ENCODE results near the gene ZIC4. TPM values are rescaled to one million over a fixed set of nuclear protein-coding genes. Genes with fewer than 3 reads are reported as not detected.

The ZIC4 gene
- polyA plus RNA-seq, 3 donors = not detected

DNA sequence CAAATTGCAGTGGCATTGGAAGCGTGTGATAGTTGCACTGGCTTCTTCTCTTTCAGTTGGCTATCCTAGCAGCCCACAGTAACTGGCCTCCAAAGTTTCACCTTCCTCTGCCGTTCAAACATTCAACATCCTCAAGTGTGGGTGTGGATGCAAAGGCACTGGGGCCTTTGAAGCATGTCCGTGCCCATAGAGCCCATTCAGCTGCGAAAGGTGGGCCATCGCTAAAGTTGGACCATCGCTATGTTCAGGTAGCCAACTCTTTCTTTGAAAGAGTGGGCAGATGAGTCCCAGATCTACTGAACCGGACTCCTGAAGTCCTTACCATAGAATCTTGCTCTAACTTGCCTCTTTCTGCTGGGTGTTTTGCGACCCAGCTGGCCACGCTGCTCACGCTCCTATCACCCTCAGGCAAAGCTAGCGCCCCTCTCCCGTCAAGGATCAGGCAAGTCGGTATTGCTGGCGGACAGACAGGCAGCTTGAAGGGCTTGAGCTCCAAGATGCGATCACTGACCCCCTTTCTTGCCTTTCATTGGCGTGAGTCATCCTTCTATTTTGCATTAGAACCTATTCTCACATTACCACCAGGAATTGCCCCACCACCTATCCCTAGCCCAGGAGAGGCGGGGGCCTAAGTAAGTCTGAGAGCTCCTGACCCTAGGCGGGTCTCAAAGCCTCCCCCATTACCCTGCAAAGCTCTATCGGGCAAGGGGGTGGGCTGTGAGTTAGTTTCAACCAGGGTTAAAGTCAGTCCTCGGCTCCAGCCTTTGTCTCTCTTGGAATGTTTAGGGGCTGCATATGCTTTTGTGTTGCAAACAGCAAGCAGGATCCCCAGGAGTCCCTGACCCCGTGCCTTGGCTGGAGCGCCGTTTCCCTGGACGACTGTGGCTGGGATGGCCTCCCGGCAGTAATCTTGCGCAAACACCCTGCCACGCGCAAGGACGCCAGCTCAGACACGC is 28.7 kb downstream of the ZIC4 start:
- TF ChIP-seq, protein P1, sequence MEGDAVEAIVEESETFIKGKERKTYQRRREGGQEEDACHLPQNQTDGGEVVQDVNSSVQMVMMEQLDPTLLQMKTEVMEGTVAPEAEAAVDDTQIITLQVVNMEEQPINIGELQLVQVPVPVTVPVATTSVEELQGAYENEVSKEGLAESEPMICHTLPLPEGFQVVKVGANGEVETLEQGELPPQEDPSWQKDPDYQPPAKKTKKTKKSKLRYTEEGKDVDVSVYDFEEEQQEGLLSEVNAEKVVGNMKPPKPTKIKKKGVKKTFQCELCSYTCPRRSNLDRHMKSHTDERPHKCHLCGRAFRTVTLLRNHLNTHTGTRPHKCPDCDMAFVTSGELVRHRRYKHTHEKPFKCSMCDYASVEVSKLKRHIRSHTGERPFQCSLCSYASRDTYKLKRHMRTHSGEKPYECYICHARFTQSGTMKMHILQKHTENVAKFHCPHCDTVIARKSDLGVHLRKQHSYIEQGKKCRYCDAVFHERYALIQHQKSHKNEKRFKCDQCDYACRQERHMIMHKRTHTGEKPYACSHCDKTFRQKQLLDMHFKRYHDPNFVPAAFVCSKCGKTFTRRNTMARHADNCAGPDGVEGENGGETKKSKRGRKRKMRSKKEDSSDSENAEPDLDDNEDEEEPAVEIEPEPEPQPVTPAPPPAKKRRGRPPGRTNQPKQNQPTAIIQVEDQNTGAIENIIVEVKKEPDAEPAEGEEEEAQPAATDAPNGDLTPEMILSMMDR (IDR thresholded peaks at IDR 0.05) = no peak
- peaks cover 83 to 92% (median 92%) of the 10 kb centered on the region in 3 donors for H3K27me3 Mint-ChIP-seq (ENCODE audit: low read depth in 3 of 3)
- H3K27me3 ChIP-seq (ENCODE audit: control insufficient read depth in 2 of 2, insufficient read depth in 2 of 2, low read length in 2 of 2) = peaks cover 69 to 97% of the 10 kb centered on the region in 2 donors

DNA sequence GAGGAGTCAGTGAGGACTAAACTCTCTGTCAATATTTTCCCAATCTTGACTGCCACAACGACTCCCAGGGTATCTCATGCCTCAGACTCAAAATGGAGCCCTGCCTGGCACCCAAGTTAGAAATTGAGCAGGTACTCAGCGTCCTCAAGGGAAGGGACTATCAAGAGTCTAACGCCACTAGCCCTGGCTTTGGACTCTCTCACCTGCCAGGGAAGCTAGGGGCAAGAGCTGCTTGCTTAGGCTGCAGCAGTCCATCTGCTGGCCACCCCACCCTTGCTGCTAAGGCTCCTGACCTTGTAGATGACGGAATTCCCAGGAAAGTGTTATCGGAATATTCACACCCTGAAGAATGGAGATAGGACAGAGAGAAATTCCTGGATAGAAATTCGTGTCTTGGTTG is 33.0 kb downstream of the ZIC4 start:
- peaks cover 87 to 94% (median 92%) of the 10 kb centered on the region in 3 donors for H3K27me3 Mint-ChIP-seq (ENCODE audit: low read depth in 3 of 3)
- Histone ChIP-seq H2AFZ (ENCODE audit: insufficient read depth, low read depth, low read length, poor library complexity, severe bottlenecking) (no peak overlapping the region), H3K27ac (ENCODE audit: low read depth in 1 of 2, low read length in 2 of 2) (no peak overlapping the region), H3K9ac (ENCODE audit: insufficient read depth, low read length, poor library complexity, severe bottlenecking) (no peak overlapping the region), H3K36me3 (replicated peaks in 1 of 2; ENCODE audit: control insufficient read depth in 1 of 2, insufficient read depth in 2 of 2, low read length in 2 of 2) (no peaks in the 10 kb centered on the region), H4K20me1 (ENCODE audit: insufficient read depth, low read length) (no peaks in the 10 kb centered on the region), H3K79me2 (ENCODE audit: insufficient read depth, low read length) (no peaks in the 10 kb centered on the region), H3K4me3 (replicated peaks in 1 of 3; ENCODE audit: low read depth in 2 of 3, low read length in 3 of 3) (no peak overlapping the region), H3K4me1 (ENCODE audit: control insufficient read depth in 1 of 2, insufficient read depth in 2 of 2, low read length in 2 of 2) (no peaks in the 10 kb centered on the region), H3K27me3 (ENCODE audit: control insufficient read depth in 2 of 2, insufficient read depth in 2 of 2, low read length in 2 of 2) (peaks cover 71 to 96% of the 10 kb centered on the region in 2 donors), H3K9me3 (replicated peaks in 1 of 2; ENCODE audit: control insufficient read depth in 1 of 2, insufficient read depth in 1 of 2, low read length in 2 of 2) (peaks cover 22 to 63% of the 10 kb centered on the region in 2 donors), H3K4me2 (replicated peaks; ENCODE audit: extremely low read depth, low read length, poor library complexity, severe bottlenecking) (no peak overlapping the region)
- H3K9me3 Mint-ChIP-seq = peaks cover 5 to 56% (median 49%) of the 10 kb centered on the region in 7 donors
- TF ChIP-seq, protein P1 (IDR thresholded peaks at IDR 0.05) = no peak
- intact Hi-C loops (cut with micrococcal nuclease) = no loop called here
- H3K27ac Mint-ChIP-seq = no peak overlapping the region
- H3K36me3 Mint-ChIP-seq = peaks cover 0 to 3% of the 10 kb centered on the region in 2 donors
- peak overlapping the region in 1 of 2 donors; percentile 80 for H3K4me3 Mint-ChIP-seq
- WGBS (ENCODE audit: insufficient coverage) = 7% methylated on average over 3 of the region's 6 CpGs
- H3K4me1 Mint-ChIP-seq = no peaks in the 10 kb centered on the region
- no peak for DNase-seq

More for the DNA sequence above, 28.7 kb downstream of the ZIC4 start:
- no peak overlapping the region for H3K27ac ChIP-seq (ENCODE audit: low read depth in 1 of 2, low read length in 2 of 2)
- peaks cover 23 to 62% of the 10 kb centered on the region in 2 donors for H3K9me3 ChIP-seq (replicated peaks in 1 of 2; ENCODE audit: control insufficient read depth in 1 of 2, insufficient read depth in 1 of 2, low read length in 2 of 2)
- H3K4me2 ChIP-seq (replicated peaks; ENCODE audit: extremely low read depth, low read length, poor library complexity, severe bottlenecking) = no peak overlapping the region
- H2AFZ ChIP-seq (ENCODE audit: insufficient read depth, low read depth, low read length, poor library complexity, severe bottlenecking) = no peak overlapping the region
- no peaks in the 10 kb centered on the region for H3K4me1 Mint-ChIP-seq
- no peak for DNase-seq
- H3K9me3 Mint-ChIP-seq = peaks cover 9 to 50% (median 39%) of the 10 kb centered on the region in 7 donors
- H3K9ac ChIP-seq (ENCODE audit: insufficient read depth, low read length, poor library complexity, severe bottlenecking) = no peak overlapping the region
- no peak overlapping the region for H3K4me3 ChIP-seq (replicated peaks in 1 of 3; ENCODE audit: low read depth in 2 of 3, low read length in 3 of 3)
- no peak overlapping the region for H3K27ac Mint-ChIP-seq
- no peaks in the 10 kb centered on the region for H4K20me1 ChIP-seq (ENCODE audit: insufficient read depth, low read length)
- no peaks in the 10 kb centered on the region for H3K36me3 ChIP-seq (replicated peaks in 1 of 2; ENCODE audit: control insufficient read depth in 1 of 2, insufficient read depth in 2 of 2, low read length in 2 of 2)
- intact Hi-C loops (cut with micrococcal nuclease) = no loop called here
- H3K36me3 Mint-ChIP-seq = no peaks in the 10 kb centered on the region
- no peaks in the 10 kb centered on the region for H3K79me2 ChIP-seq (ENCODE audit: insufficient read depth, low read length)
- WGBS (ENCODE audit: insufficient coverage) = 9% methylated on average over 21 of the region's 30 CpGs
- H3K4me3 Mint-ChIP-seq = peak overlapping the region in 1 of 2 donors; percentile 72
- no peaks in the 10 kb centered on the region for H3K4me1 ChIP-seq (ENCODE audit: control insufficient read depth in 1 of 2, insufficient read depth in 2 of 2, low read length in 2 of 2)

All from CD14-positive monocyte (primary cell).